Urothelium cell line (cell line): Measurements from ENCODE around the gene NEMF.
A peak's percentile ranks its signal among the peaks of the same experiment; 100 is the strongest.
"Not testable (repeated sequence)": the region's sequence is repeated elsewhere in the genome, so short reads cannot be mapped to it uniquely, and the experiment has no call there.

ENCODE experiments used
- DNase-seq: peaks from one replicate; pipeline ENCODE4 v3.0.0; 2011; ENCODE audit warnings: low spot score, mixed read lengths
- FAIRE-seq: peaks from 2 replicates; lab custom pipeline; 2011; peaks lifted over from hg19 to GRCh38; lab: Jason Lieb, UNC

The NEMF gene

GRCh38 chr14:49766839-49767238 is 85.7 kb downstream of the NEMF start:
- FAIRE-seq = peak; percentile 17
- peak; percentile 21 for DNase-seq

DNA sequence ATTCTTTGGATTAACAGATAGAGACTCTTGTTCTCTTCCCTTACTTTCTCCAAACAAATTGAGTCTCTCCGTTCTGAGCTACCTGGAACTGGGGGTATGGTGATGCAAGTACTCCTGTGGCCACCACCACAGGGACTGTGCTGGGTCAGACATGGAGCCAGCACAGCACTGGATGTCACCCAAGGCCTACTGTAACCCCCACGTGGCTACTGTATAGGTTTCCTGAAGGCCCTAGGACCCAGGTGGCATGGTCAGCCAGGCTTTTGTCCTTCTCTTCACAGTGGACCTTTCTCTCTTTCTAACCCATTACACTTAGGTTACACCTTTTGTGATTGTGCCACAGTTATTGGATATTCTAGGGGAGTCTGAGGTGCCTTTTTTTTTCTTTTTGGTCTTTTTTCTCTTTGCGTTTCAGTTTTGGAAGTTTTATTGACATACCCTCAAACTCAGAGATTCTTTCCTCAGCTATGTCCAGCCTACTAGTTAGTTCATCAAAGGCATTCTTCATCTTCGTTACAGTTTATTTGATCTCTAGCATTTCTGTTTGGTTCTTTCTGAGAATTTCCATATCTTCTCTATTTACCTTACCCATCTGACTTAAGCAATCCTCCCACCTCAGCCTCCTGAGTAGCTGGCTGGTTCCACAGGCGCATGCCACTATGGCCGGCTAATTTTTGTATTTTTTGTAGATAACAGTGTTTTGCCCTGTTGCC is 90.6 kb downstream of the NEMF start:
- DNase-seq = no peak
- FAIRE-seq = no peak

- FAIRE-seq (peak; percentile 5), DNase-seq (no peak)
Observed at GRCh38 chr14:49755378-49755777, 97.2 kb downstream of the NEMF start.

- DNase-seq = no peak
- FAIRE-seq = peak; percentile 35
Observed at GRCh38 chr14:49754570-49755097, 98.0 kb downstream of the NEMF start.

DNA sequence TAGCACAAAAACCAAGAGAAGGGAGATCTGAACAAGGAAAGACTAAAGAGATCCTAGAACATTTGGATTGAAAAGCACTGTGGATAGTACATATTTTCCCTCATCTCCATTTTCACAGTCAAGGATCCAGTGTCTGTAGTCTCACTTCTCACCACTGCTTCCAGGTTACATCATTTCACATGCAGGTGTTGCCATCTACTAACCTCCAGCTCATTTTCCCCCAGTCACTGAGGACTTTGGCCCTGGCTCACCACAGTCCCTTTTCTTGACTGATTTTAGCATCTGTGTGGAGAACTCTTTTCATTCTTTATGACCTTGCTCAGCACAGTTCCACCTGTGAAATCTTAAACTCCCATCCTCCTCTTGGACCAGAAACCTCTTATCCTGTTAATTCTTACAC is 106.1 kb downstream of the NEMF start:
- not testable (repeated sequence) for FAIRE-seq, DNase-seq

- FAIRE-seq = no peak
- no peak for DNase-seq
Observed at GRCh38 chr14:49745191-49745590, 107.4 kb downstream of the NEMF start.

DNA sequence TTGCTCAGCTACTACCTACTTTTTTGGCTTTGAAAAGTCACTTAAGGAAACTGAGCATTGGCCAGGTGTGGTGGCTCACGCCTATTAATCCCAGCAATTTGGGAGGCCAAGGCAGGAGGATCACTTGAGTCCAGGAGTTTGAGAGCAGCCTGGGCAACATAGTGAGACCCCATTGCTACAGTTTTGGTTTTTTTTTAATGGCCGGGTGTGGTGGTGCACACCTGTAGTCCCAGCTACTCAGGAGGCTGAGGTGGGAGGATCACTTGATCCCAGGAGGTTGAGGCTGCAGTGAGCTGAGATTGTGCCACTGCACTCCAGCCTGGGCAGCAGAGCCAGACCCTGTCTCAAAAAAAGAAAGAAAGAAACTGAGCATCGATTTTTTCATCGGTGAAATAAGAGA is 116.9 kb downstream of the NEMF start:
- not testable (repeated sequence) for FAIRE-seq, DNase-seq

GRCh38 chr14:49733836-49734235 is 118.8 kb downstream of the NEMF start:
- DNase-seq (no peak), FAIRE-seq (no peak)

- no peak for FAIRE-seq
Observed at GRCh38 chr14:49732896-49733295, 119.7 kb downstream of the NEMF start.

More at GRCh38 chr14:49732896-49733295, 119.7 kb downstream of the NEMF start:
- no peak for DNase-seq
